ENCODE results near the gene PABPN1. TPM values are rescaled to one million over a fixed set of nuclear protein-coding genes. Genes with fewer than 3 reads are reported as not detected.

Gene PABPN1
- total and polyA plus RNA-seq, 4 donors = 40.9 to 59.6 (median 48.0) TPM

DNA sequence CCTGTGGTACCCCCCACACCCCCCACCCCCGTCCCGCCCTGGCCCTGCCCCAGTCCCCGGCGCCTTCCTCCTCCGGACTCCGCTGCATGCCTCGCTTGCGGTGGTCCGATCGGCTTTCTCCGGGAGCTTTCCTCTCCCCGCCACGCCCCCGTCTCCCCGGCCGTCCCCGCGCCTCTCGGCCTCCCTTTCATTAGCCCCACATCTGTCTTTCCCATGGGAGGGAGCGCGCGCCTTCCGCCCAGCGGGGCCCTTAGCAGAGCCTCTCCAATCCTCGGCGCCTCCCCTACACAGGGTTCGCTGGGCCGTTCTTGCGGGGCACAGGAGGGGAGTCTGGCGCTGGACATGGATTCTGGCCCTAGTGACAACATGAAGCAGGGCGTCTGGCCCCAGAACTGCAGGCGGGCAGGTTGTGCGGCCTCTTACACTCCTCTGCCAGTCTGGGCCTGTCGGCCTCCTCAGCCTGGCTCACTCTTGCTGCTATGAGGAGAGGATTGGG lies 45.2 kb downstream of the PABPN1 start:
- H3K27me3 ChIP-seq (ENCODE audit: control insufficient read depth in 4 of 4, insufficient read depth in 4 of 4, low read length in 3 of 4) = peaks cover 0 to 8% (median 6%) of the 10 kb centered on the region in 4 donors
- TF ChIP-seq, protein P1, sequence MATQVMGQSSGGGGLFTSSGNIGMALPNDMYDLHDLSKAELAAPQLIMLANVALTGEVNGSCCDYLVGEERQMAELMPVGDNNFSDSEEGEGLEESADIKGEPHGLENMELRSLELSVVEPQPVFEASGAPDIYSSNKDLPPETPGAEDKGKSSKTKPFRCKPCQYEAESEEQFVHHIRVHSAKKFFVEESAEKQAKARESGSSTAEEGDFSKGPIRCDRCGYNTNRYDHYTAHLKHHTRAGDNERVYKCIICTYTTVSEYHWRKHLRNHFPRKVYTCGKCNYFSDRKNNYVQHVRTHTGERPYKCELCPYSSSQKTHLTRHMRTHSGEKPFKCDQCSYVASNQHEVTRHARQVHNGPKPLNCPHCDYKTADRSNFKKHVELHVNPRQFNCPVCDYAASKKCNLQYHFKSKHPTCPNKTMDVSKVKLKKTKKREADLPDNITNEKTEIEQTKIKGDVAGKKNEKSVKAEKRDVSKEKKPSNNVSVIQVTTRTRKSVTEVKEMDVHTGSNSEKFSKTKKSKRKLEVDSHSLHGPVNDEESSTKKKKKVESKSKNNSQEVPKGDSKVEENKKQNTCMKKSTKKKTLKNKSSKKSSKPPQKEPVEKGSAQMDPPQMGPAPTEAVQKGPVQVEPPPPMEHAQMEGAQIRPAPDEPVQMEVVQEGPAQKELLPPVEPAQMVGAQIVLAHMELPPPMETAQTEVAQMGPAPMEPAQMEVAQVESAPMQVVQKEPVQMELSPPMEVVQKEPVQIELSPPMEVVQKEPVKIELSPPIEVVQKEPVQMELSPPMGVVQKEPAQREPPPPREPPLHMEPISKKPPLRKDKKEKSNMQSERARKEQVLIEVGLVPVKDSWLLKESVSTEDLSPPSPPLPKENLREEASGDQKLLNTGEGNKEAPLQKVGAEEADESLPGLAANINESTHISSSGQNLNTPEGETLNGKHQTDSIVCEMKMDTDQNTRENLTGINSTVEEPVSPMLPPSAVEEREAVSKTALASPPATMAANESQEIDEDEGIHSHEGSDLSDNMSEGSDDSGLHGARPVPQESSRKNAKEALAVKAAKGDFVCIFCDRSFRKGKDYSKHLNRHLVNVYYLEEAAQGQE (IDR thresholded peaks at IDR 0.05) = no peak
- H3K27ac ChIP-seq (ENCODE audit: low read depth in 1 of 2, low read length in 2 of 2) = peak overlapping the region; percentile 25 to 52
- H3K4me3 ChIP-seq (ENCODE audit: low read depth in 1 of 3, low read length in 3 of 3) = peak overlapping the region in 1 of 3 donors; percentile 37
- H3K36me3 ChIP-seq (ENCODE audit: control insufficient read depth in 4 of 4, insufficient read depth in 3 of 4, low read depth in 1 of 4, low read length in 3 of 4) = no peaks in the 10 kb centered on the region
- peaks cover 2 to 12% (median 9%) of the 10 kb centered on the region in 4 donors for H3K4me1 ChIP-seq (ENCODE audit: control insufficient read depth in 4 of 4, insufficient read depth in 4 of 4, low read length in 3 of 4)
- 30% methylated on average over 34 of the region's 34 CpGs for WGBS
- H3K9ac ChIP-seq (ENCODE audit: low read depth in 1 of 2, low read length in 2 of 2) = no peak overlapping the region
- H3K9me3 ChIP-seq (ENCODE audit: control insufficient read depth in 4 of 4, low read length in 3 of 4) = no peaks in the 10 kb centered on the region
- no peak for DNase-seq (ENCODE audit: low spot score)

DNA sequence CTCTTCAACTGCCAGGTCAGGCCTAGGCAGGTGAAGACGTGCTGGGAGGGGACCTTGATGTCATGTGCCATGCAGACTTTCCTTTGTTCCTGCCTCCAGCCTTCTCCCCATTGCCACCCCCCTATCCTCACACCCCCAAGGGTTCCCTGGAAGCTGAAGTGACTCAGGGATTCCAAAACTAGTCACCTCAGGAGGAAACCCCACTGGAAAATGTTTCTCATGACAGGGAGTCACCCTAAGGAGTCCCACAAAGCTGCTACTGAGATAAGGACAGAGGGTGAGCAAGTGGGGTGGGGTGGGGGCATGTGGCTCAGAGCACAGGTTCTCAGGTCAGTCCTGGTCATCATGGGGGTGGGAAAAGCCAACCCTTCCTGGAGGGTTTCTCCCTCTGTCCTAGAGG lies 49.0 kb downstream of the PABPN1 start:
- Histone ChIP-seq H3K27ac (ENCODE audit: low read depth in 1 of 2, low read length in 2 of 2) (no peak overlapping the region), H3K27me3 (ENCODE audit: control insufficient read depth in 4 of 4, insufficient read depth in 4 of 4, low read length in 3 of 4) (peaks cover 0 to 2% (median 0%) of the 10 kb centered on the region in 4 donors), H3K36me3 (ENCODE audit: control insufficient read depth in 4 of 4, insufficient read depth in 3 of 4, low read depth in 1 of 4, low read length in 3 of 4) (no peaks in the 10 kb centered on the region), H3K4me1 (ENCODE audit: control insufficient read depth in 4 of 4, insufficient read depth in 4 of 4, low read length in 3 of 4) (peaks cover 0 to 8% (median 6%) of the 10 kb centered on the region in 4 donors), H3K9me3 (ENCODE audit: control insufficient read depth in 4 of 4, low read length in 3 of 4) (no peaks in the 10 kb centered on the region), H3K4me3 (ENCODE audit: low read depth in 1 of 3, low read length in 3 of 3) (no peak overlapping the region), H3K9ac (ENCODE audit: low read depth in 1 of 2, low read length in 2 of 2) (no peak overlapping the region)
- TF ChIP-seq FOXA2 (IDR thresholded peaks at IDR 0.05) (no peak), YY1 (IDR thresholded peaks at IDR 0.05) (no peak), JUND (IDR thresholded peaks at IDR 0.05) (no peak), FOXA1 (IDR thresholded peaks at IDR 0.05) (no peak), TAF1 (conservative IDR thresholded peaks at IDR 0.05) (no peak)
- TF ChIP-seq, protein P2, sequence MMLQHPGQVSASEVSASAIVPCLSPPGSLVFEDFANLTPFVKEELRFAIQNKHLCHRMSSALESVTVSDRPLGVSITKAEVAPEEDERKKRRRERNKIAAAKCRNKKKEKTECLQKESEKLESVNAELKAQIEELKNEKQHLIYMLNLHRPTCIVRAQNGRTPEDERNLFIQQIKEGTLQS (IDR thresholded peaks at IDR 0.05) = no peak
- 53% methylated on average over 1 of the region's 1 CpG for WGBS
- no peak for DNase-seq (ENCODE audit: low spot score)

DNA sequence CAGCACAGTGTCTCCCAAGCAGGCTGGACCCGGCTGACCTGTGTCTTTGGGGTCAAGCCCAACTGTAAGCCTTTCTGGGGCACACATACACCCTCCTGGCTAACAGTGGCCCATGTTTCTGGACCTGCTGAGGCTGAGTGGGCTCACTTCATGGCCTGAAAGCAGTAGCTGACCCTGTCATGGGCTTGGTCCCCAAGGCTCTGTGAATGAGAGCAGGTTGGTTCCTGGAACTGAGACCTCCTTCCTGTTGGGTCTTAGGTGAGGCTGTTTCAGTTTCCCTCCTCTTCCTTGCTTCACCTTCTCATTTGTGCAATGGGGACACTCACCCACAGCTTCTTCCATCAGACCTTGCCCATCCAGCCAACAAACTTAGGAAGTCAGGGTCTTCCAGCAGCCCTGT lies 50.6 kb downstream of the PABPN1 start:
- H3K4me3 ChIP-seq (ENCODE audit: low read depth in 1 of 3, low read length in 3 of 3) = no peak overlapping the region
- H3K27me3 ChIP-seq (ENCODE audit: control insufficient read depth in 4 of 4, insufficient read depth in 4 of 4, low read length in 3 of 4) = no peaks in the 10 kb centered on the region
- TF ChIP-seq, protein P3, sequence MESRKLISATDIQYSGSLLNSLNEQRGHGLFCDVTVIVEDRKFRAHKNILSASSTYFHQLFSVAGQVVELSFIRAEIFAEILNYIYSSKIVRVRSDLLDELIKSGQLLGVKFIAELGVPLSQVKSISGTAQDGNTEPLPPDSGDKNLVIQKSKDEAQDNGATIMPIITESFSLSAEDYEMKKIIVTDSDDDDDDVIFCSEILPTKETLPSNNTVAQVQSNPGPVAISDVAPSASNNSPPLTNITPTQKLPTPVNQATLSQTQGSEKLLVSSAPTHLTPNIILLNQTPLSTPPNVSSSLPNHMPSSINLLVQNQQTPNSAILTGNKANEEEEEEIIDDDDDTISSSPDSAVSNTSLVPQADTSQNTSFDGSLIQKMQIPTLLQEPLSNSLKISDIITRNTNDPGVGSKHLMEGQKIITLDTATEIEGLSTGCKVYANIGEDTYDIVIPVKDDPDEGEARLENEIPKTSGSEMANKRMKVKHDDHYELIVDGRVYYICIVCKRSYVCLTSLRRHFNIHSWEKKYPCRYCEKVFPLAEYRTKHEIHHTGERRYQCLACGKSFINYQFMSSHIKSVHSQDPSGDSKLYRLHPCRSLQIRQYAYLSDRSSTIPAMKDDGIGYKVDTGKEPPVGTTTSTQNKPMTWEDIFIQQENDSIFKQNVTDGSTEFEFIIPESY (IDR thresholded peaks at IDR 0.05) = no peak
- no peak for TF ChIP-seq EGR1 (IDR thresholded peaks at IDR 0.05; ENCODE audit: low read depth in 2 of 2)
- TF ChIP-seq FOXA2 (IDR thresholded peaks at IDR 0.05) = no peak
- no peak for TF ChIP-seq RXRA (IDR thresholded peaks at IDR 0.05)
- no peak for TF ChIP-seq SP1 (IDR thresholded peaks at IDR 0.05)
- TF ChIP-seq, protein P4, sequence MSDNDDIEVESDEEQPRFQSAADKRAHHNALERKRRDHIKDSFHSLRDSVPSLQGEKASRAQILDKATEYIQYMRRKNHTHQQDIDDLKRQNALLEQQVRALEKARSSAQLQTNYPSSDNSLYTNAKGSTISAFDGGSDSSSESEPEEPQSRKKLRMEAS (IDR thresholded peaks at IDR 0.05) = no peak
- no peak for TF ChIP-seq FOXA1 (IDR thresholded peaks at IDR 0.05)
- no peak for TF ChIP-seq JUND (IDR thresholded peaks at IDR 0.05)
- TF ChIP-seq YY1 (IDR thresholded peaks at IDR 0.05) = no peak
- TF ChIP-seq, protein P1 (IDR thresholded peaks at IDR 0.05) = no peak
- no peak for TF ChIP-seq GABPA (IDR thresholded peaks at IDR 0.05 in 1 of 2, conservative IDR thresholded peaks at IDR 0.05 in 1 of 2)
- no peak overlapping the region for H3K9ac ChIP-seq (ENCODE audit: low read depth in 1 of 2, low read length in 2 of 2)
- H3K9me3 ChIP-seq (ENCODE audit: control insufficient read depth in 4 of 4, low read length in 3 of 4) = no peaks in the 10 kb centered on the region
- no peak overlapping the region for H3K27ac ChIP-seq (ENCODE audit: low read depth in 1 of 2, low read length in 2 of 2)
- WGBS = 83% methylated on average over 1 of the region's 1 CpG
- no peaks in the 10 kb centered on the region for H3K36me3 ChIP-seq (ENCODE audit: control insufficient read depth in 4 of 4, insufficient read depth in 3 of 4, low read depth in 1 of 4, low read length in 3 of 4)
- no peaks in the 10 kb centered on the region for H3K4me1 ChIP-seq (ENCODE audit: control insufficient read depth in 4 of 4, insufficient read depth in 4 of 4, low read length in 3 of 4)
- no peak for DNase-seq (ENCODE audit: low spot score)
